ENCODE data around the gene KL.

Gene KL

DNA sequence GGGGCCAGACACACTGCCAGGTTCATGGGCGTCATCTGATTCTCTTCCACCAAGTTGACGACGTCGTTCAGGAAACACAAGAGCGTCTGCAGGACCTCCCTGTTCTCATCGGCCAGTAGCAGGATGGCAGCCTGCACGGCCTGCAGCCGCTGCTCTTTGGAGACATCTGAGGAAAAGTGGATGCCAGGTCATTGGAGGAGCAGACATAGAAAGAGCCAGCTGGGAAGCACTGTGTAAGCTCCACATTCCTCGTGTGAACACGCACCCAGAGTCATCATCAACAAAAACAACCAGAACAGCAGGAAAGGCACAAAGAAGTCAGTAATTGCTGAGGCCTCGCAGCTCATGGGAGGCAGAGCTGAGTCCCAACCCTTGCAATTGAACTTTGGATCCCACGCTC is 96.5 kb downstream of the KL start:
- no peak for DNase-seq (ENCODE audit: low spot score)

GRCh38 chr13:33114146-33114545 is 97.9 kb downstream of the KL start:
- DNase-seq (ENCODE audit: low spot score): no peak

GRCh38 chr13:33115274-33115673 is 99.1 kb downstream of the KL start:
- DNase-seq (ENCODE audit: low spot score): no peak

All from Ammon's horn (tissue), 1 donor.